ENCODE measurements around the gene ZIC4. TPM values are rescaled to one million over a fixed set of nuclear protein-coding genes. Genes with fewer than 3 reads are reported as not detected.

The ZIC4 gene
- 0.13 and 0.54 TPM in 2 replicates for total RNA-seq

DNA sequence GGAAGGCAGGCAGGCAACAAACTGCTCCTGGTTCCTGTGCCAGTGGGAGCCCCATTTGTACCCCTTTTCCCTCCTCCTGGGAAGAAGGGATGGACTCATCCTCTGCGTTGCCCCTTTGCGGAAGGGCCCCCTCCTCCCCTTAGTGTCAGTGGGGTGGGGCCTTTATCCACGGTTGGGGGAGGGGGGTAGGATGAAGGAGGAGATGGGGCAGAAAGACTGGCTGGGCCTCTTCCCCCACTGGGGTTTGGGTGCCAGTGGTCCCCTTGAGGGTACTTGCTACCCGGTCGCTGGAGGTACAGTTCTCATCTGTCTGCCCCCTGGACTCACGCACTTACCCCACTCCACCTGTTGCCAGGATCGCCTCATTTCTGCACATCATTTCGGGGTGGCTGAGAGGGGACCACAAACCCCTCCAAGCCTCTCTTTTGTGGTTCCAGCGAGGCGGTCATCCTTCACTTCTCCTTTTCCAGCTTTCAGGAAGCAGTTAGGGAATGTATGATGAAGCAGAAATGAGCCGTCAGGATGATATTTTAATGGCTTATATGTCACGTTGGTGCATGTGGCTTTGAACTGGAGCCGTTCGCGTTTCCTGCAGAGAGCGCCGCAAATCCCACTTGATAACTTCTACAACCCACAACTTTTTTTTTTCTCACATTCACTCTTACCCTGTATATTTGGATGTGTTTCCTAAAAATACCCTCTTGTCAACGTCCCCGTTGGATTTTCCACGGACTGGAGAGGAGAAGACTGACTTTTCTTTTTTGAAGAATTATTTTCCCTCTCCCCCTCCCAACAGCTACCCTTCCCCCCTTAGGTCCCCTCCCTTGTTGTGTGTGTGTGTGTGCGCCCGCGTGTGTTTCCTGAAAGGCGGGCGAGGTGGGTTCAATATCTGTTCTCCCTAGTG is at the start of gene ZIC4:
Gene ZIC4 (minus strand): TSS at position 516 of the 904 bp plus-strand sequence. CDS start 3,746 bp downstream, outside the sequence.

DNA sequence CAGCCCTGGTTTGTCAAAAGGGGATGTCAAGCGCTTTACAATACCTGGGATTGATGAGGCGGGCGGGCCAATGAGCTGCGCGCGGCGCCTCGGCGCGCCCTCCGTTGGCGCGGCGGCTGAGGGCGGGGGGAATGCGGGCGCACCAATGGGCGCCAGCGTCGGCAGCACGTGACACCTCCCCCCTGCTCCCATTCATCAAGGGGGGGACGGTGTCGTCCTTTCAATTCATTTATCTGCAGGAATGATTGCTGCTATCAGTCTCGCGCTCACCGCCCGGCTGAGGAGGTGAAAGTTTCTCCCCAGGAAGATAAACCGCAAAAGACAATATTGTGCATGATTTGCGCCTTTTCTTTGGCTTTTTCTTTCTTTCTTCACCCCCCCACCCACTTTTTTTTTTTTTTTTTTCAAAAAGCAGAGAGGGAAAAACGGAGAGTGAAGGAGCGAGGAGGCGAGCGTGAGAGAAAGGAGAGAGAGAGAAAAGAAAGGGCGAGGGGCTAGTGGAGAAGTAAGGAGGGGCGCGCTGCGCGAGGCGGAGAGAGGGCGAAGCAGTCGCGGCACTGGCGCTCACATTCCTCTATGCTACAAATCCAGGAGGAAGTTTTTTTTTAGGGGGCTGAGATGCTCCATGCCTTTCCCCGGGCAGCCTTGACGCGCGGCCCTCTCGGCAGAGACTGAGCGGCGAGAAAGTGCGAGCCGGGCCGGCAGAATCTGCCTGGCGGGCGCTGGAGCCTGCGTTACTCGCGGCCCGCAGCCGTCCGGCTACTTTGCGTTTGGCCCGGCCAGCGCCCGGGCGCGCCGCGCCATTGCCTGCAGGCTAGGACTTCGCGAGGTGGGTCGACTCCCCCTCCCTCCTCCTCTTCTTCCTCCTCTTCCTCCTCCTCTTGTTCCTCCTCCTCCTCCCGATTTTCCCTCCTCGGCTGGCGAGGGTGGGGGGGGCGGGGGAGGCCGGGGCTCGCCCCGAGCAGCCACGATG is 3.1 kb upstream of the ZIC4 start, which contains the start of gene ZIC1:
Gene ZIC1 (plus strand): TSS at position 223 of the 973 bp plus-strand sequence. CDS start 748 bp downstream, at position 971.

Other genes with a start within 250 kb of the ZIC4 start
- gene ZIC1, start 2.8 kb upstream of the ZIC4 start, total RNA-seq, result 0.32 and 1.0 TPM in 2 replicates